Measurements from ENCODE around the gene FAM193A. TPM values are rescaled to one million over a fixed set of nuclear protein-coding genes. Genes with fewer than 3 reads are reported as not detected.

Gene FAM193A
- total and polyA plus RNA-seq, 2 experiments from 2014 or later, result 12.0 to 22.9 TPM

GRCh38 chr4:2515830-2516550, 20.5 kb upstream of the FAM193A start (continued):
- TF ChIP-seq POLR2AphosphoS5 (IDR thresholded peaks at IDR 0.05; ENCODE audit: low read depth) (no peak), ETS1 (IDR thresholded peaks at IDR 0.05) (no peak), EZH2 (IDR thresholded peaks at IDR 0.05; ENCODE audit: low read depth, unreplicated experiment) (no peak), NANOG (IDR thresholded peaks at IDR 0.05; ENCODE audit: borderline replicate concordance) (no peak), ZNF331 (CRISPR knock-in tag; IDR thresholded peaks at IDR 0.05; ENCODE audit: low read depth) (no peak)

DNA sequence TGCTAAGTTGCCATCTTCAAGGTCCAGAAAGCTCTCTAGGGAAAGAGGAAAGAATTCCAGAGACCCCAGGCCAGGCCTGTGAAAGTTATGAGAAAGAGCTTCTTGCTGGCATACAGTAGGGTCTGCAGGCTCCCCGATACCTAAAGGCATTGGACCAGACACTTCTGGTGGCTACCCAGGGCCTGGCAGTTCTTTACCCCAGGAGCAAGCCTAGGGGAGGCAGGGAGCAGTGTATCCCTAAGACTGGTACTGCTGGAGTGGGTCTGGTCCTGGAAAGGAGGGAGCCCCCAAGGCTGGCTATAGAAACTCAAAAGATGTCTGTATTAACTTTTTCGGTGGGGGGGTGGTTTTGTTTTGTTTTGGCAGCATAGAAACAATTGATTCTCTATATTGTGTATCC, 19.8 kb upstream of the FAM193A start:
- Histone ChIP-seq H3K4me3 (no peak overlapping the region), H3K36me3 (ENCODE audit: insufficient read depth) (peaks cover 11% of the 10 kb centered on the region; the same call in 1 of the 2 replicates), H3K4me2 (no peak overlapping the region), H3K79me2 (replicated peaks; ENCODE audit: insufficient read depth) (no peaks in the 10 kb centered on the region), H3K4me1 (ENCODE audit: insufficient read depth) (no peaks in the 10 kb centered on the region), H3K27ac (ENCODE audit: low read depth) (no peak overlapping the region), H2AFZ (no peak overlapping the region), H3K27me3 (ENCODE audit: insufficient read depth) (no peaks in the 10 kb centered on the region), H3F3A (replicated peaks; ENCODE audit: low read depth) (0 out of 2 replicates have a peak, but pooled peaks cover 7% of the 10 kb centered on the region), H3K9me2 (ENCODE audit: insufficient read depth) (no peaks in the 10 kb centered on the region), H4K20me1 (replicated peaks; ENCODE audit: insufficient read depth) (peaks cover 2% of the 10 kb centered on the region)
- no peaks in the 10 kb centered on the region for H3K9me3 Mint-ChIP-seq
- no peak overlapping the region for H3K27ac Mint-ChIP-seq
- peak; percentile 7 for DNase-seq (ENCODE audit: low spot score)
- TF ChIP-seq CREB1 (CRISPR knock-in tag; IDR thresholded peaks at IDR 0.05; ENCODE audit: low read depth), result no peak
- H3K4me3 Mint-ChIP-seq, result no peak overlapping the region
- peaks cover 8% of the 10 kb centered on the region for H3K27me3 Mint-ChIP-seq (ENCODE audit: insufficient read depth, low read depth, poor library complexity)
- H3K36me3 Mint-ChIP-seq (ENCODE audit: low read depth), result peaks cover 47% of the 10 kb centered on the region
- no peaks in the 10 kb centered on the region for H3K4me1 Mint-ChIP-seq
- peak; percentile 42 for ATAC-seq

DNA sequence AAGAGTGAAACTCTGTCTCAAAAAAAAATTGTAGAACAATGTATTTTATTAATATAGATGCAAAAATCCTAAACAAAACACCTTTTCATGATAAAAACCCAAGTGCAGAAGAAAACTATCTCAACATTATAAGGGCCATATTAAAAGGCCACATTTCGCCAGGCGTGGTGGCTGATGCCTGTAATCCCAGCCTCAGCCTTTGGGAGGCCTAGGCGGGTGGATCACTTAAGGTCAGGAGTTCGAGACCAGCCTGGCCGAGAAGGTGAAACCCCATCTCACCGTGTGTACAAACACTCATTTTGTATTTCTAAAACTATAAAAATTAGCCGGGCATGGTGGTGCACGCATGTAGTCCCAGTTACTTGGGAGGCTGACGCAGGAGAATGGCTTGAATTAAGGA, 9.9 kb upstream of the FAM193A start:
- Mint-ChIP-seq H3K36me3 (ENCODE audit: low read depth) (no peaks in the 10 kb centered on the region), H3K9me3 (no peaks in the 10 kb centered on the region; the same call in 2 of the 3 replicates), H3K4me3 (no peak overlapping the region), H3K27me3 (ENCODE audit: insufficient read depth, low read depth, poor library complexity) (peaks cover 5% of the 10 kb centered on the region), H3K27ac (no peak overlapping the region), H3K4me1 (no peaks in the 10 kb centered on the region)
- ATAC-seq, result no peak
- Histone ChIP-seq H3K27me3 (ENCODE audit: insufficient read depth) (no peaks in the 10 kb centered on the region), H3K79me2 (replicated peaks; ENCODE audit: insufficient read depth) (no peaks in the 10 kb centered on the region), H3K27ac (ENCODE audit: low read depth) (no peak overlapping the region), H3F3A (replicated peaks; ENCODE audit: low read depth) (no peaks in the 10 kb centered on the region; the same call in 1 of the 2 replicates), H2AFZ (no peak overlapping the region), H3K9me2 (ENCODE audit: insufficient read depth) (no peaks in the 10 kb centered on the region), H3K4me1 (ENCODE audit: insufficient read depth) (no peaks in the 10 kb centered on the region), H3K4me2 (no peak overlapping the region), H4K20me1 (replicated peaks; ENCODE audit: insufficient read depth) (no peaks in the 10 kb centered on the region), H3K4me3 (no peak overlapping the region), H3K36me3 (ENCODE audit: insufficient read depth) (no peaks in the 10 kb centered on the region)
- DNase-seq (ENCODE audit: low spot score), result peak; percentile 17
- TF ChIP-seq JUNB (IDR thresholded peaks at IDR 0.05; ENCODE audit: unreplicated experiment), result no peak
- TF ChIP-seq CREB1 (CRISPR knock-in tag; IDR thresholded peaks at IDR 0.05; ENCODE audit: low read depth), result no peak
- no peak for TF ChIP-seq EZH2phosphoT487 (IDR thresholded peaks at IDR 0.05; ENCODE audit: unreplicated experiment)
- TF ChIP-seq, protein P1, sequence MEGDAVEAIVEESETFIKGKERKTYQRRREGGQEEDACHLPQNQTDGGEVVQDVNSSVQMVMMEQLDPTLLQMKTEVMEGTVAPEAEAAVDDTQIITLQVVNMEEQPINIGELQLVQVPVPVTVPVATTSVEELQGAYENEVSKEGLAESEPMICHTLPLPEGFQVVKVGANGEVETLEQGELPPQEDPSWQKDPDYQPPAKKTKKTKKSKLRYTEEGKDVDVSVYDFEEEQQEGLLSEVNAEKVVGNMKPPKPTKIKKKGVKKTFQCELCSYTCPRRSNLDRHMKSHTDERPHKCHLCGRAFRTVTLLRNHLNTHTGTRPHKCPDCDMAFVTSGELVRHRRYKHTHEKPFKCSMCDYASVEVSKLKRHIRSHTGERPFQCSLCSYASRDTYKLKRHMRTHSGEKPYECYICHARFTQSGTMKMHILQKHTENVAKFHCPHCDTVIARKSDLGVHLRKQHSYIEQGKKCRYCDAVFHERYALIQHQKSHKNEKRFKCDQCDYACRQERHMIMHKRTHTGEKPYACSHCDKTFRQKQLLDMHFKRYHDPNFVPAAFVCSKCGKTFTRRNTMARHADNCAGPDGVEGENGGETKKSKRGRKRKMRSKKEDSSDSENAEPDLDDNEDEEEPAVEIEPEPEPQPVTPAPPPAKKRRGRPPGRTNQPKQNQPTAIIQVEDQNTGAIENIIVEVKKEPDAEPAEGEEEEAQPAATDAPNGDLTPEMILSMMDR (conservative IDR thresholded peaks at IDR 0.05; ENCODE audit: low read depth in 2 of 2), result no peak; a peak in 1 of 4 replicates
- no peak for TF ChIP-seq STAT1 (IDR thresholded peaks at IDR 0.05; ENCODE audit: unreplicated experiment)
- no peak for TF ChIP-seq POLR2AphosphoS5 (IDR thresholded peaks at IDR 0.05; ENCODE audit: low read depth)
- TF ChIP-seq ZNF331 (CRISPR knock-in tag; IDR thresholded peaks at IDR 0.05; ENCODE audit: low read depth), result no peak
